Stimulated activated CD8-positive, alpha-beta memory T cell treated with anti-CD3 and anti-CD28 coated beads, Interleukin-7, amount 100 ng/mL, for 48 hours (primary cell): Measurements from ENCODE around the gene RELCH.

Experiments
- DNase-seq, 2 donors: peaks; one replicate each; pipeline ENCODE4 v3.0.0-alpha.2; 2020; ENCODE audit warnings: low read depth in 1 of 2; ENCODE audit errors: extremely low read depth in 1 of 2

RELCH gene

DNA sequence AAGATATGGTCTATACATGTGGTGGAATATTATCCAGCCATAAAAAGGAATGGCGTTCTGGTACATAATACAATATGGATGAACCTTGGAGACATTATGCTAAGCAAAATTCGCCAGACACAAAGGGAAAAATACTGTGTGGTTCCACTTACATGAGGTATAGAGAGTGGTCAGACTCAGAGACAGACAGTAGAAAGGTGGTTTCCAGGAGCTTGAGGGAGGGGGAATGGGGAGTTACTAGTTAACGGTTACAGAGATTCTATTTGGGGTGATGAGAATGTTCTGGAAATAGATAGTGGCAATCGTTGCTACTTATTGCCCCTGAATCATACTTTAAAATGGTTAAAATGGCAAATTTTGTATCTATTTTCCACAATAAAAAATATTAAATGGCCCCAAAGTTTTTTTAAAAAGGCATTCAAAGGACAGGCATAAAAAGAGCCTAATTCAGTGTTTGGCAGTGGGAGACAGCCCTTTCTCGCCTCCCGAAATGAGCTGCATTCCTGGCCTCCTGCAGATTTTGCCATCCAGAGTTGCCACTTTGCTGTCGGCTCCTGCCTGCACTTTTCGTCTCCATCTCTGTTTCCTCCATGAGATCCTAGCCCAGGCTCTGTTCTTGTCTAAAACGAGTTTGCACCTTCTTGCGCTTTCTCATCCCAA lies 151.5 kb downstream of the RELCH start:
- DNase-seq: no peak

DNA sequence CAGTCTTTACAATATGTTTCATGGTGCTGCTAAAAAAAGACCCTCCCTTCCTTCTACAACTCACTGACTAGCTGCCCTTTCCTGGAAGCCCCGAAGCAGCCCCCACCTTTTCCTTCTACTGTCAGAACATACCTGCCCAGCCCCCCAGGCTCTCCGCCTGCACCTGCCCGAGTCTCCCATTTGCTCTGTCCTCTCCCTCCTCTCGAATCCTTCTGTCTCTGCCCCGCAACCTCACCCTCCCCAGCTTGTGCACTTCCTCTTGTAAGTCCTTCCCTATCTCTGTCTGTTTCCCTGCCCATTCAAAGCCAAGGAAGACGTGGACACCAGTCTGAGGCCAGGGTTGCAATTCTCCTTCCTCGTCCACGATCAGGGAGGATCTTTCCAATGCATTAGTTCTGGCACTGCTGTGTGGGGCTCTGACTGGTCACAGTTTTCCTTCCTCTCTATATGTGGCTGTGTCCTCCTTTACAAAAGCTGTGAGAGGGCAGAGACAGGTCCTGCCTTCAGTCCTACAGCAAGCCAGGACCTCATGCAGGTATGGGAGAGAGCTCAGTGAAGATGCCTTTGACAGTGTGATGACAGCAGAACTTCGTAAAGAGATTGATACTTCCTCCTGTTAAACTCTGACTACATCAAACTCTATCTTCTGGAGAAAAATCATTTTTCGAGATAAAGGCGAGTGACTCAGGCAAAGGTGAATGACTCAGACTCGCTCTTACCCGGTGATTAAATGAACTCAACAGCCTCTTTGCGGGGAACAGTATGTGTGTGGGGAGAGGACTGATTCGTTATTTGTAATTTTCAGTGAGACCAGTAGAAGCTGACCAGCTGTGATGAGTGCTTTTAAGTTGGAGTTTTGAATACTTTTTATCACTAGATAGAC lies 152.3 kb downstream of the RELCH start:
- peak in 1 of 2 donors; percentile 48 for DNase-seq

DNA sequence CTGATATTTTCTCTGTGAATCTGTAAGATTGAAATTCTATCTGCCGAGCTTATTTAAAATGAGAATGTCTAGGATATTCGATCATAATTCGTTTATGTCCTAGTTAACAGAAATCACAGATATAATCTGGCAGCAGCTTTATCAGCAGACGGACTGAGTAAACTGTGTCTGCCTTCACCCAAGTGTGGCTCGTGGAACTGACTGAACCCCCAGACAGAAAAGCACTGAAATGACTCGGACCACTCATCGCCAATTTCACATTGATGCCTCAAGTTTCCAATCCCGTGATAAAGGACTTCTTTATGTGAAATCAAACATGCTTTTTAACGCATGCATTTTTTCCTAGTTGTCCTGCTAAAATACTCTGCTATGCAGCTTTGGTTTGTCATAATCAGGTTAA lies 153.9 kb downstream of the RELCH start:
- no peak for DNase-seq

DNA sequence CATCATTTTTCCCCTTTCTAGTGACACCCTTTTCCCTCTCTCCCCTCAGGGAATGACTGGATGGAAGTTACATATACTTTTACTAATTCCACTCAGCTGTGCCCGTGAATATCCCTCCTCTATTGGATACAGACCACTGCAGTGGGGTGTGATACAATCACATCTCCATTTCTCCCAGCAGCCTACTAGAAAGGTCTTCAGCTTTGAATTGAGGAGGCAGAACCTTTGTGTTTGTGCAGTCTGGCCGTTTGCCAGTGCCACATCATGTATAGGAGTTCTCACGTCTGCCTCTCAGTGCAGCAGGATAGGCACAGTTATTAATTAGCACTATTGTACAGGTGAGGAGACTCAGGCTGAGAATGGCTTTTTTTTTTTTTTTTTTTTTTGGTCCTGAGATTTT lies 154.4 kb downstream of the RELCH start:
- no peak for DNase-seq

DNA sequence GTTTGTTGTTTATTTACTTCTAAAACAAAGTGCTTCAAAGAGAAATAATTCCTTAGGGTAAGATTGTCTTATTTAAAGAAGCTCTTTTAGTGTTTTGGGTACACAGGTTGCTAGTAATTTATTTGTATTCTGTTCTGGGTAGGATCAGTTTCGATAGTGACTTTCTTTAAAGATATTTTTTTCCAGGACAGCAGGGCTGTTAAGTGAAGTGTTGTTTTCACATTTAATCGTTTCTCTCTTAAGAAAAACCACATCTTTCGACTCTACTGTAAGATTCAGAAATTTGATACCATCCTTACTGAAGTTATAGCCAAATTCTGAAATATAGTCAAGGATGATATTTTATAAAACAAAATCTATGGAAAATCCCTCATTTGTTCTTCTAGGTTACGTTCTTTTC lies 155.8 kb downstream of the RELCH start:
- DNase-seq: no peak

DNA sequence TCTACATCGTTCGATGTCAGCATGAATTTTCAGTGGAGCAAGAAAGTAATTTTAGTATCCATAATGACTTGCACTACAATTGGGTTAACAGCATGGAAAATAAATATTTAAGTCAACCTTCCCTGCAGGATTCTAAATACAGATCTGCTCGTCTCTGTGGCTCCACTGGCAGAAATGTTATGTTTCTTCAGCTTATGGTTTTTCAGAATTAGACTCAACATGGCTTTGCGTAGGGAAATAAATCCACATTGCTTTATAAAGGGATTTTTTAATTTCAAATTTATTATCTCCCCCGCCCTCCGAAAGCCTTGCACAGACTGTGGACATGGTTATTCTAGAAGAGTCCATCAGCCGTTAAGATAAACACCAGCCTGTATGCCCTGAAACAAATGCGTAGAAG lies 156.3 kb downstream of the RELCH start:
- no peak for DNase-seq

DNA sequence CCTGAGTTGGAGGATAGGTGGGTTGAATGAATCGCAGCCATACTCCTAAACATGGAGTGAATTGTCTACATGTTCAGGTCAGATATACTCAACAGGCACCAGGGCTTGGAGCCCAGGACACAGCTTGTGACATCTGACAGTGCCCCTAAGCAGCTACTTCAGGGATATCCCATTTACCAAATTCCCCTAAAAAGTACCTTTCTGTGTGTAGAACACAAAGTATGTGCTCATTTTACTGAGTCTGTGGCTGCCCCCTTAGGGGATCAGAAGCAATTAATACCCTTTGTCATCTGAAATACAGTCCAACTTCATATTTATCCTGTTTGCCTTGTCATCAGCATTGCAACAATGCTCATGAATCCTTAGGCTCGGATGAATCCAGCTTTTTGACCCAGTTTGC lies 158.9 kb downstream of the RELCH start:
- DNase-seq: no peak

DNA sequence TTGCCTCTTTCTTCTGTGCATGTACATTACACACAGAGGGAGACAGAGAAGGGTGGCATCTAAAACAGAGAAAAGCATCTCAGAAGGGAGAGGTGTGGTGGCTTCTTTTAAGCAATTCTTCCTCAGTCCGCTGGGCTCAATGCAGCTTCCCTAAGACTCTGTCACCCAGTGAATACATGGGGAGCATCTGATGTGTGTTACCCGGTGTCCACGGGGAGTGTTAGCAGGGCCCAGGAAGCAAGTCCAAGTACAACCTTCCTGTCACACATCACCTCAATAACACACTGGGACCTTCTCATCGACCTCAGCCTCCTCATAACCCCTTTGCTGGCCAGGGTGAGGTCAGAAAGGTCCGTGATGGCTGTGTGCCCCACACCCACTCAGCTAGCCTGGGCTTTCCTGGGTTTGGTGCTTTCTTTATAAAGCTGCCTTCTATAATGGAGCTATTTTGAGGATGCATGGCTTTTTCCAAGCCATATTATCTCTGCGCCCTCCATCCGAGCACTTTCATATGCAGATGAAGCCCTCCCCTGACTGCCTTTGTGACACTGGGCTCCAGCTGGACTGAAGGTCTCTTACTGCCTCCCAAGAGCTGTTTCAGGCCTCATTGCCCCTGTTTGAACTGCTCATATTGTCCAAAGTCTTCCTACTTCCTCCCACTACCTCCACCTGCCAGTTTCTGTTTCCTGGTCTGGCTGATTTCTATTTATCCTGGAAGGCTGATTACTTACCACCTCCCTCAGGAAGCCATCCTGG lies 159.5 kb downstream of the RELCH start:
- DNase-seq: no peak

DNA sequence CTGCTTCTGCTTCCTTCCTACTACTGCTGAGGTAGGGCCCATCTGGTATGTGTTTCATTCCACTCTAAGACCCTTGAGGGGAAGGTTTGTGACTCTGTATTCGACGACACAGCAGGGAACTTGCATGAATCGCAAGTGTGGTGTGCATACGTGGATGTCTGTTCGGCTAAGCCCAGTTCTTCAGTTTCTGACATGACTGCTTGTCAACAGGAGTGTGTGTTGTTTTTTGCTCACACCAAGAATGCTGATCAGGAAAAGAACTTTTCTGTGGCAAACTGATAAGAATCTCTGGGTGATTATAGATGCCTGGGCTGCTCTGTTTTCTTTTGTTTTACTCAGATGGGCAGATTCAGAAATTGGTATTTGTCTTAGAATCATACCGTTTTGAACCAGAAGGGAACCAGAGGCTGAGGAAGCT lies 160.0 kb downstream of the RELCH start:
- DNase-seq: no peak

DNA sequence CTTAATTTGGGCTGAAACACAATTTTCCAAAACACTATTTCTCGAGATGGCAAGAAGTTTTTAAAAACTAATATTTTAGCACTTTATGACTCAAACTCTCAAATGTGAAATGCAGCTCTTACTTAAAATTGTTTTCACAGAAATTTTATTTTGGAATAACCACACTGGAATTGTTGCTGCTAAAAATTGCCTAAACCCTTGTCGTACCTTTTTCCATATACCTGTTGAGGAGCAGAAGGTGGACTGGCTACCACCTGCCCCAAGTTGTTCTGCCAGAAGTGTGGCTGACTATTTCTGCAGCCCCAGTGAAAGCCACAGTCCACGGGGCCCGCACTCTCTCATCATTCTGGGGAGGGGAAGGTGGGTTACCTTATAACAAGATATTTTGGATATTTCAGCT lies 161.4 kb downstream of the RELCH start:
- DNase-seq: no peak

DNA sequence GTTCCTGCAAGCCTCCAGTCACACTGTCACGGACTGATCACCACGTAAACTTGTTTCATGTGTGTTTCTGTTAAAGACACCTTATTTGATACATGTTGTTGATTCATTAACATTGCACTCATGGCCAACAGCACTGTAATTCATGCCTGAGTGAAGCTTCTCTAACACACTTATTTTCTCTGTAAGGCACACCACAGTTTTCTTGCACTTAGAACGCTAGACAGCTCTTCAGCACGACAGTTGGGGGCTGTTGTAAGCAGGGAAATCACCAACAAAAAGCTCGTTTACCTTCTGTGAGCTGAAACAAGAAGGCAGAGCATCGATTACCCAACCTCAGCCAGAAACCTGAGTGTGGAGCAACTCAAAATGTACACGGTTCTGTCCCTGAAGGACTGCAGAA lies 166.1 kb downstream of the RELCH start:
- no peak for DNase-seq

DNA sequence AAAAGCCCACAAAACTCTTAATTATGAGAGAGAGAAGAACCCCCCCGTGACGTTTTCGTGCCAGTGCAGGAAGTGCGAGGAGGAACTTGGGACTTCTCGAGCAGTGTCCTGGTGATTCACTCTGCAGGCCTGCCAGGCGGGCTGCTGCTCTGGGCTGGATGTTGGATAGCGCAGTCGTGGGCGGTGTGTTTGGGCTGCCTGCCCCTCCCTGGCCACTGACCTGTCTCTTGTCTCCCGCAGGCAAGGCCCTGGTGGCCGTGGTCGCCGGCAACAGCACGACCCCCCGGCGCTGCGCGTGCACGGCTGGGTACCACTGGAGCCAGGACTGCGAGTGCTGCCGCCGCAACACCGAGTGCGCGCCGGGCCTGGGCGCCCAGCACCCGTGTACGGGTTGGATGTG lies 167.1 kb downstream of the RELCH start:
- no peak for DNase-seq

DNA sequence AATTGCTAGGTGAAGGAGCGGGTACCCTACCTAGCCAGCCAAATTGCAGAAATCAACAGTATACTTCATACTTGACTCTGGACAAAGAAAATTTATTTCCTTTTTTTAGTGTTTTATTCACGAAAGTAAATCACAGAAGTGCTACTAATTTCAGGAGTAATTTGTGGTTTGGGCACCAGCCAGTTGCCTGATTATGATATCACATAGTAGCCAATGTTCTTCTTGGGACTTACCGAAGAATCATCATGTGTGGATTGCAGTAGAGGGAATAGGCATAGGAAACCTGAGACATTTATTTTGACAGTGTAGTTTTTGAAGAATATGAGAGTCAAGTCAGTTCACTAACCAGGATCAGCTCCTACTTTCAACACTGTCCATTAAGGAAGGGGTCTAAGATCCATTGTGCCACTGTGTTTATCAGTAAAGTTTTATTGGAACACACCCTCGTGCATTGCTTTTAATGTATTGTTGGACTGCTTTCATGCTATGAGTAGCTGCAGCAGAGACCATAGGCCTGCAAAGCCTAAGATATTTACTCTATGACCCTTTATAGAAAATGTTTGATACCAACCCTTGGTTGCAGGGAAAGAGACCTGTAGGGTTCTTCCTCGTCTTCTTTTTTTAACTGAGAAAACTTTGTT lies 170.1 kb downstream of the RELCH start:
- no peak for DNase-seq
